GF-D8 (cell line): ENCODE measurements around the gene ATP6V1B1.

Experiments
- DNase-seq: peaks from one replicate; lab custom pipeline; 2025; lab: John Stamatoyannopoulos, UW

ATP6V1B1 gene

GRCh38 chr2:70944111-70944690, 8.5 kb downstream of the ATP6V1B1 start:
- DNase-seq, result no peak

DNA sequence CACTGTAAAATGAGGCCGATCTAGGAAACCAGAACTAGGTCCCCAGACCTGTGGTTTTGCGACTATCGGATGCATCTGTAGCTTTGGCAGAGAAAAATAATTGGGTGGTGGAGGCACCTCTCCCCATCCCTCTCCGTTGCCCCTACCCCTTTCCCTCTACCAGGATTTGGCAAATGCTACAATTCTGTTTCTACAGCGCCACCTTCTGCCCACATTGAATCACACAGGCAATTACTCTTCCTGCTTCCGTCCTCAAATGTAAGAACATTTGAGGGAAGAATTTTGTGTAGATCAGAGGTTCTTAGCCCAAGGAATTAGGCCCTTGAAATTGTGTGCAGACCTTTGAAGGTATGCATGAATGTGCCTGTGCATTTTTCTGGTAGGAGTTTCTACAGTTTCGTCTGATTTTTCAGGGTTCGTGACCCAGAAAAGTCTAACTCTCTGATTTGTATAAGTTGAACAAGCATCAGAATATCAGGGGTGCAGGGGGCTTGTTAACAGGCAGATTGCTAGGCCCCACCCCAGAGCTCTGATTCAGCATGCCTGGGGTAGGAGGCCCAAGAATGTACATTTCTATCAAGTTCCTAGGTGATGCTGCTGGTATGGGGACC, 11.2 kb downstream of the ATP6V1B1 start:
- DNase-seq, result peak; percentile 17

DNA sequence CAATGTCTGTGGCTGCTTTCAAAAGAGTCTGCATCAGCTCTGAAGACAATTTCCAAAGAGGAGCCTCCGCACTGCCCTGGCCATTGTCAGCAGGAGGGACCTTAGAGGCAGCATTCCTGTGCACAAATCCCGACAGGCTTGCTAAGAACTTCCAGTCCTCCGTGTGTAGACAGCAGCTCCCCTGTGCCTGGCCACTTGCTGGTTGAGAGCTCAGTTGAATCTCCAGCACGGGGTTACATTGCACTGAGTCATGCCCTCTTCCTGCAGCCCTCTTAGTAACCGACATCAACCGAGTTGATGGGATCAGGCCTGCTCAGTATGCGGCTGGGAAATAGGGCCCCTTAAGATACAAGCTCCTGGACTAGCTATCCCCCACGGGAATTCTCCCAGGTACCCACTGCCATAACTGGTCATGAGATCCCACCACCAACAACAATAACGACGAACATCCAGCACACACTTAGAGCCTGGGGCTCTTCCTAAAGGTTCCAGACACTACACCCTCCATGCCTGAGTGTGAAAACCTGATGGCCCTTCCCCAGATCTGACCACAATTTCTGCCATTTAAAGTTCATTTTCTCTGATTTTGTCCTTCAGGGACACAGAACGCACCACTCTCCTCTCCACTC, 12.0 kb downstream of the ATP6V1B1 start:
- DNase-seq, result peak; percentile 6

DNA sequence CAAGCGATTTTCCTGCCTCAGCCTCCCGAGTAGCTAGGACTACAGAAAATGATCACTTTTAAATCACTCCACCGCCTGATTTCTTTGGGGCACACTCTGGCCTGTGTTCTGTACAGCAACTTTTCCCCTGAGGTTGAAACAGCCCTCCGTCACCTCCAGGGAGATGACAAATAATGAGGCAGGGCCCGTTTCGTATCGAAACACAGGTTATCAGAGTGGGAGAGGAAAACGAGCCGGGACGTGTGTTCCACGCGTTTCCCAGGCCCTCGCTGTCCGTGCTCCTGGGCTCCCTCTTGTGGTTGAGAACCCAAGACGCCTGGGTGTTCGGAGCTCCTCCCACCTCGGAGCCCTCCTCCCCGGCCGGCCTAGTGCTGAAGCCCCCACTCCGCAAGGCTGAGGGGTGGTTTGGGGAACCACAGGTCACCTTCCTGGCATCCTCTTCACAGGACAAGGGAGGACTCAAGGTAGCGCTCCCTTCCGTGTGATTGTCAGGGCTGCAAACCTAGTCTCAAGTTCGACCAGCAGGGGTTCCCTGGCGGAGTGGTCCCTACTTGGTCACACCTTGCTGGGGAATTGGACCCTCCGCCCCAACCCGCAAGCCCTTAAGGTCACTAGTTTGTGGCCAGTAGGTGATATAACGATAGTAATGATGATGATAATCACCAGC, 12.8 kb downstream of the ATP6V1B1 start:
- peak; percentile 8 for DNase-seq

DNA sequence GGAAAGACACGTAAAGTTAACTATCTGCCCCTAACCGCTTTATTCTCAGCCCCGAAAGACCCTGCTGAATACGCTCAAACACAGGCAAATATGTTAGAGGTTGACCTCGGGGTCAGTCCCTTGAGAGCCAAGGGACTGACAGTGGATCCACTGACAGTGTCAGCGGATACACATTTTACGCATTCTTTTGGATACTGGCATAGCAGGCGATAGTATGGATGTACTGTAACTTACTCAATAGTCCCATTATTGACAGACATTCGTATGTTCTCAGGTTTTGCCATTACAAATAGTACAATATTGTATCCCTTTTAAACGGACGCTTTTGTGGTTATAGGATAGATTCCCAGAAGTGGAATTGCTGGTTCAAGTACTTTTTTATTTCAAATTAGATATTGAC, 13.4 kb downstream of the ATP6V1B1 start:
- DNase-seq, result no peak

DNA sequence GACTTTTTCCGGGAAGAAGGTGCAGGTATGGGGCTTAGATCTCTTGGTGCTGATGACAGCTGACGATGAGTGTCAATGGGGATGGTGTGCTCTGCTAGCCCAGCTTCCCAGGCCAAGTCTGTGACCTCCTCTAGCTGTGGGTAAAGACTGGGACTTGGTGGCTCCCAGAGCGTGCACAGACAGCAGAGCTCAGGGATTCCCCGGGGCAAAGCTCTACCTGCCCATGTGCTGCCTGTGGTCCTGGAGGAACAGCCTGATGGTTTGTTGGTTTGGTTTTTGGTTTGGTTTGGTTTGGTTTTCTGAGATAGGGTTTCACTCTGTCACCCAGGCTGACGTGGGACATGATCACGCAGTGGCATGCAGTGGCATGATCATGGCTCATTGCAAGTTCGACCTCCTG, 19.2 kb downstream of the ATP6V1B1 start:
- DNase-seq, result no peak

DNA sequence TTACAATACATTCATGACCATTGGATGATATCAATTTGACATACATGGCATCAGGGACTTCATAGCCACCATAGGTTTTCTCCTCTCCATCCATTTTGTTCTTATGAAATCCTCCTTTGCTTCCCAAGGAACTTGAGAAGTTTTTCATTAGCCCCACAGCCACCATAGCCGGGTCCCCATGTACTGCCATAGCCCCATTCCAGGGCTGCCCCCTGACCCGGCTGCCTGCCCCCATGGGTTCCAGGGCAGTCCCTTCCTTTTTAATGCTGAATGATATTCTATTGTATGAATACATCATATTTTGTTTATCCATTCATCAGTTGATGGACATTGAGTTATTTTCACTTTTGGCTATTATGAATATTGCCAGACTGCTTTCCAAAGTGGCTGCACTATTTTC, 20.4 kb downstream of the ATP6V1B1 start:
- no peak for DNase-seq

DNA sequence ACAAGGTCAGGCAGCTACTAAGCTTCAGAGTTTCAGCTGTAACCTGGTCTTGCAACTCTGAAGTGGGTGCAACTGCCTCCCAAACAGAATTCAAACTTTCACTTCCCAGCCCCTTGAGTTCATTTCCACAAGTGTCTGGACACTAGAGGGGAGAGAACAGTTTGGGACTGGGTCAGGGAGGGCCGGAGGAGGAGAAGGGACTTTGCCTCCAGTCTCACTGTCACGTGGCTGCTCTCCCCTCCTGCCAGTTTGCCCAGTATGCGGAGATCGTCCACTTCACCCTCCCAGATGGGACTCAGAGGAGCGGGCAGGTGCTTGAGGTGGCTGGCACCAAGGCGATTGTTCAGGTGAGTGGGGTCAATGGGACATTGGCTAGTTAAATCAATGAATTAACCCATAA, 22.1 kb downstream of the ATP6V1B1 start:
- no peak for DNase-seq

GRCh38 chr2:70958759-70959158, 23.1 kb downstream of the ATP6V1B1 start:
- DNase-seq, result no peak

- DNase-seq, result no peak
Measured at GRCh38 chr2:70959271-70959761, 23.6 kb downstream of the ATP6V1B1 start.

- no peak for DNase-seq
Measured at GRCh38 chr2:70959851-70960832, 24.4 kb downstream of the ATP6V1B1 start.

- DNase-seq, result no peak
Measured at GRCh38 chr2:70960833-70961647, 25.3 kb downstream of the ATP6V1B1 start.

DNA sequence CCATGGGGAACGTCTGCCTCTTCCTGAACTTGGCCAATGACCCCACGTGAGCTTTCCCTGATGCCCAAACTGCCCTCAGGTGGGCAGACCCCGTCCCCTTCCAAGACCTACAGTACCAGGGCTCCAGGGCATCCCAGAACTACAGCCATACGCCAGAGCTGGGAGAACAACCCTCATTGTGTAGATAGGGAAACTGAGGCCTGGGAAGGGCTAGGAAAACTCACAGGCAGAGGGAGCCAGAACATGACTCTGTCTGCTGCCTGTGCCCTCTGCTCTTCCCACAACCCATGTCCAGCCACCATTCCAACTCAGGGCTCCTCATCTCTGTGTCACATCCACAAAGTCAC, 25.9 kb downstream of the ATP6V1B1 start:
- no peak for DNase-seq

GRCh38 chr2:70962211-70962884, 26.6 kb downstream of the ATP6V1B1 start:
- DNase-seq, result no peak

- DNase-seq, result no peak
Measured at GRCh38 chr2:70962885-70963878, 27.5 kb downstream of the ATP6V1B1 start.

DNA sequence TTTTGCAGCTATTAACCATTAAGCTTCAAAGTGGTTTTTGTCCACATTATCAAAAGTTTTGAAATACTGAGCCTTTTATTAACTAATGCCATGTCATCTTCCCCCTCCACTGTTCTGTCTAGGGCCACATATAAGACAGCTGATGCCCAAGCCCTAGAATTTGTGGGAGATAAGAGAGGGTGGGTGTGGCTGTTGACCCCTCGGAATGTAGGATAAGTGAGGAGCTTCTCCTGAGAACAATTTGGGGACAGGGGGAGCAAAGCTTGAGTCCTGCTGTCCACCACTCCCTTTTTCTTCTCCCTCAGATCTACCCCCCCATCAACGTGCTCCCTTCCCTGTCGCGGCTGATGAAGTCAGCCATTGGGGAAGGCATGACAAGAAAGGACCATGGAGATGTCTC, 28.4 kb downstream of the ATP6V1B1 start:
- no peak for DNase-seq

- DNase-seq, result no peak
Measured at GRCh38 chr2:70964596-70965386, 29.1 kb downstream of the ATP6V1B1 start.

- no peak for DNase-seq
Measured at GRCh38 chr2:70965506-70965905, 29.8 kb downstream of the ATP6V1B1 start.
